ENCODE data around the gene FNDC8. TPM values are rescaled to one million over a fixed set of nuclear protein-coding genes. Genes with fewer than 3 reads are reported as not detected.

Gene FNDC8
- polyA plus RNA-seq, 1 experiment: not detected

Small RNAs within 50 kb of the gene (small RNA-seq; reads per million reads assigned to genes)
- gene AC004223.1 (ENCODE audit: insufficient read length, low read depth): not detected
- gene RNU6-840P (ENCODE audit: insufficient read length, low read depth): not detected

Other genes starting within 250 kb of the FNDC8 start
- gene CCT6B, start 160.2 kb upstream of the FNDC8 start, polyA plus RNA-seq (2011; rRNA removed): 1.9 and 2.3 TPM in 2 replicates
- gene ZNF830, start 160.1 kb upstream of the FNDC8 start, polyA plus RNA-seq (2011; rRNA removed): 6.9 and 9.4 TPM in 2 replicates
- gene LIG3, start 141.1 kb upstream of the FNDC8 start, polyA plus RNA-seq (2011; rRNA removed): 32.6 and 34.2 TPM in 2 replicates
- 11.0 and 14.4 TPM in 2 replicates for gene RFFL, start 57.9 kb upstream of the FNDC8 start, polyA plus RNA-seq (2011; rRNA removed)
- 14.3 and 15.1 TPM in 2 replicates for gene RAD51D, start 1.8 kb upstream of the FNDC8 start, polyA plus RNA-seq (2011; rRNA removed)
- 10.5 and 14.0 TPM in 2 replicates for gene NLE1, start 20.7 kb downstream of the FNDC8 start, polyA plus RNA-seq (2011; rRNA removed)
- gene UNC45B, start 26.2 kb downstream of the FNDC8 start, polyA plus RNA-seq (2011; rRNA removed): not detected in 2 replicates
- not detected in 2 replicates for gene SLC35G3, start 72.8 kb downstream of the FNDC8 start, polyA plus RNA-seq (2011; rRNA removed)
- 64.2 and 69.0 TPM in 2 replicates for gene SLFN5, start 121.5 kb downstream of the FNDC8 start, polyA plus RNA-seq (2011; rRNA removed)

All from AG04450 (cell line).